Cardiac muscle cell (in vitro differentiated cells and primary cell): ENCODE results near the gene CLASP1. TPM values are rescaled to one million over a fixed set of nuclear protein-coding genes. Genes with fewer than 3 reads are reported as not detected.

ENCODE experiments used
- DNase-seq, 2 donors: peaks; one replicate each; pipeline versions ENCODE4 v3.0.0 to v3.0.0-alpha.2; 2010 to 2017; ENCODE audit warnings: low read depth in 1 of 2, low spot score in 1 of 2
- H3K27ac ChIP-seq: fragments of 200-600 bp; sonication (generic); 2 replicates; pipeline ENCODE4 v1.5.1; 2016
- H3K27me3 ChIP-seq: fragments of 200-600 bp; sonication (generic); 2 replicates; pipeline ENCODE4 v1.6.0; 2016; ENCODE audit warnings: control low read depth
- H3K36me3 ChIP-seq: fragments of 200-600 bp; sonication (generic); 2 replicates; pipeline ENCODE4 v1.5.1; 2016; ENCODE audit warnings: control low read depth
- H3K4me1 ChIP-seq: fragments of 200-600 bp; sonication (generic); 2 replicates; pipeline ENCODE4 v1.8.1; 2017; ENCODE audit warnings: low read depth, mild to moderate bottlenecking, mixed run types
- H3K4me3 ChIP-seq: fragments of 200-600 bp; sonication (generic); 2 replicates; pipeline ENCODE4 v1.5.1; 2016; ENCODE audit warnings: mild to moderate bottlenecking
- H3K9me3 ChIP-seq: fragments of 200-600 bp; sonication (generic); 2 replicates; pipeline ENCODE4 v1.5.1; 2017; ENCODE audit warnings: low read depth, mild to moderate bottlenecking, control low read depth
- CTCF ChIP-seq: IDR thresholded peaks from 2 replicates; pipeline ENCODE4 v1.5.1; 2012; ENCODE audit warnings: low read depth, mild to moderate bottlenecking, low read length
- polyA plus RNA-seq: library from polyadenylated mRNA; unstranded; fragments of >200 nt; fragmentation: Nextera tagmentation; extraction: Ambion mirVana; gene quantifications from 2 replicates; pipeline ENCODE4 v1.2.1, GENCODE V29; 2016
- total RNA-seq: library from RNA; depleted of rRNA; stranded (reverse); fragments of >200 nt; gene quantifications from 2 replicates; pipeline ENCODE4 v1.2.3, GENCODE V29; 2016

CLASP1 gene
- total and polyA plus RNA-seq, 2 experiments from 2014 or later = 24.8 to 53.0 TPM

GRCh38 chr2:121579309-121579708, 70.0 kb downstream of the CLASP1 start:
- no peaks in the 10 kb centered on the region for H3K4me1 ChIP-seq
- DNase-seq = no peak
- no peaks in the 10 kb centered on the region for H3K9me3 ChIP-seq
- H3K27me3 ChIP-seq = no peaks in the 10 kb centered on the region
- no peaks in the 10 kb centered on the region for H3K36me3 ChIP-seq
- no peak for TF ChIP-seq CTCF
- no peak overlapping the region for H3K4me3 ChIP-seq
- no peak overlapping the region for H3K27ac ChIP-seq

- Histone ChIP-seq H3K4me1 (no peaks in the 10 kb centered on the region), H3K4me3 (no peak overlapping the region), H3K27ac (no peak overlapping the region), H3K9me3 (no peaks in the 10 kb centered on the region), H3K27me3 (no peaks in the 10 kb centered on the region), H3K36me3 (no peaks in the 10 kb centered on the region)
- DNase-seq = no peak
- no peak for TF ChIP-seq CTCF
Observed at GRCh38 chr2:121577381-121577780, 71.9 kb downstream of the CLASP1 start.

- TF ChIP-seq CTCF = no peak
- Histone ChIP-seq H3K4me3 (no peak overlapping the region), H3K27ac (no peak overlapping the region), H3K4me1 (no peaks in the 10 kb centered on the region), H3K36me3 (no peaks in the 10 kb centered on the region), H3K9me3 (no peaks in the 10 kb centered on the region), H3K27me3 (no peaks in the 10 kb centered on the region)
- no peak for DNase-seq
Observed at GRCh38 chr2:121576263-121576662, 73.0 kb downstream of the CLASP1 start.

GRCh38 chr2:121575800-121576199, 73.5 kb downstream of the CLASP1 start:
- no peak for TF ChIP-seq CTCF
- Histone ChIP-seq H3K4me3 (no peak overlapping the region), H3K9me3 (no peaks in the 10 kb centered on the region)

GRCh38 chr2:121570667-121571055, 78.6 kb downstream of the CLASP1 start:
- no peaks in the 10 kb centered on the region for H3K36me3 ChIP-seq
- TF ChIP-seq CTCF = no peak
- H3K4me1 ChIP-seq = peaks cover 4% of the 10 kb centered on the region
- no peaks in the 10 kb centered on the region for H3K27me3 ChIP-seq
- H3K9me3 ChIP-seq = no peaks in the 10 kb centered on the region
- DNase-seq = no peak
- no peak overlapping the region for H3K4me3 ChIP-seq
- no peak overlapping the region for H3K27ac ChIP-seq

More at GRCh38 chr2:121575800-121576199, 73.5 kb downstream of the CLASP1 start:
- no peak overlapping the region for H3K27ac ChIP-seq
- H3K36me3 ChIP-seq = no peaks in the 10 kb centered on the region
- H3K4me1 ChIP-seq = no peaks in the 10 kb centered on the region
- no peaks in the 10 kb centered on the region for H3K27me3 ChIP-seq
- no peak for DNase-seq
